SW 1271 (cell line): ENCODE results near the gene TMA16.
"Not testable (repeated sequence)": the region's sequence is repeated elsewhere in the genome, so short reads cannot be mapped to it uniquely, and the experiment has no call there.

ENCODE experiments used
- DNase-seq, 2 experiments: peaks; one replicate each; lab custom pipeline; 2025; lab: John Stamatoyannopoulos, UW

TMA16 gene

DNA sequence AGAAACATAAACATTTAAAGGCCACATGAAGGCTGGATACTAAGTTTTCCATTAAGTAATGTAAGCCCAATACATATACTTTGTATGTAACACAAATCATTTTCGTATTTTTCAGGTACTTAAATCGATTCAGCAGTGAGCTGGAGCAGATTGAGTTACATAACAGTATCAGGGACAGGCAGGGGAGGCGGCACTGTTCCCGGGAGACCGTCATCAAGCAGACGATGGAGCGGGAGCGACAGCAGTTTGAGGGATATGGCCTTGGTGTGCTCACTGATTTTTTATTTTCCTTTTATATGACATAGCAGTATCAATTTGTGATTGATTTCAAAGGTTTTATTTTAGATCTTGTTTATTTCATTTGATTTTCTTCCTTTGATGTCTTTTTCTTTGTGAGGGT is 20.7 kb downstream of the TMA16 start:
- DNase-seq = no peak

DNA sequence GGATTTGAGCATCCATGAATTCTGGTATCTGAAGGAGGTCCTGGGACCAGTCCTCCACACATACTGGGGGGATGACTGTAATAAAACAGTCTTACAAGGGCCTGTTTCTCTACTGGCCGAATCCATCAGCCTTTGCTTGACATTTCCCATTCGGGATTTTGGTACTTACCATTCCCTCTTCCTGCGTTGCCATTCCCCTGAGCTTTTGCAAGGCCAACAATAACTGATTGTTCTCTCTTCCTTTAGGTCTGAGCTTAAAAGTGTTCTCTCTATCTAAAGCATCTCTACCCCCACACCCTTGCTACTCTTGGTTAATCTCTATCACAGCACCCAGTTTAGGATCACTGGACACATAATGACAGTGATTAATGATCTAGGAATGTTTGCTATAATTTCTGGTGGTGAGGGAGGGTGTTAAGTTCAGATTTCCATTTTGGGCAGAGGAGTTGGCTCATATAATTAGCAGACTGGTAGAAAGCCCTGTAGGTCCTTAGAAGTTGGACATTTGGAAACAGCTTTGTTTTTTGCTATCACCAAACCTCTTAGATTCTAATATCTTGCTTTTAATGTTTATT is 29.4 kb downstream of the TMA16 start:
- no peak for DNase-seq

DNA sequence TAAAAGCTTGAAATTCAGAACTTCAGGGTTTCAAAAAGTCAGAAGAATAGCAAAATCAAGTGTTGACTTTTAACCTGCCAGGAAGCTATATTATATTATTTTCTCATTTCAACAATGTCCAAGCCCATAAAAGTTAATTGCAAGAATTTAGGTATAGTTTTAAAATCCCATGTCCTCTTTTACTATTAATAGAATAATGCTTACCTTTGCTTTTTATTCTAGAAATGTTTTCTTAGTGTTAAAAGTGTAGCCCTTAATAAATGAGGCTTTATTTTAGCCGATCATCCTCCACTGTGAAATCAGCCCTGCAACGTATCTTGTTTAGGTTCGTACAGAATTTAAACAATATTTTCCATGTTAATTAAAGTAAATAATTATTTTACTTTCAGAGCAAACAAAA is 31.5 kb downstream of the TMA16 start:
- DNase-seq = no peak

DNA sequence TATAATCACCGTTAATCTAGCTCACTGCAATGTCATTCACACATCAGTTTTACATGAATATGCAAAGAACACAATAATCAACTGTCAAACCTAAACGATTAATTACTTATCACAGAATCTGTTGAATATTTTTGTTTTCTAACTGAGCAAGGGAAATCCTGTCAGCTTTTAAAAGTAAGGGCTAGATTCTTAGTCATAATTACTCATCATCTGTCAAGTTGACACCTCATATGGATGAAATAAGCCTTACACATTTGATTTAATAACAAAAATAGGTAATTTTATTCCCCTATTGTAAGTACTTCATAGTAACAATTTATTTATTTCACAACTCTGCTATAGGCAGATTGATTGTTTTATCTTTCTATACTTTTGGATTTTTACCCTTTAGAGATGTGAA is 32.7 kb downstream of the TMA16 start:
- DNase-seq = no peak

GRCh38 chr4:163528653-163529052 is 34.2 kb downstream of the TMA16 start:
- no peak for DNase-seq

DNA sequence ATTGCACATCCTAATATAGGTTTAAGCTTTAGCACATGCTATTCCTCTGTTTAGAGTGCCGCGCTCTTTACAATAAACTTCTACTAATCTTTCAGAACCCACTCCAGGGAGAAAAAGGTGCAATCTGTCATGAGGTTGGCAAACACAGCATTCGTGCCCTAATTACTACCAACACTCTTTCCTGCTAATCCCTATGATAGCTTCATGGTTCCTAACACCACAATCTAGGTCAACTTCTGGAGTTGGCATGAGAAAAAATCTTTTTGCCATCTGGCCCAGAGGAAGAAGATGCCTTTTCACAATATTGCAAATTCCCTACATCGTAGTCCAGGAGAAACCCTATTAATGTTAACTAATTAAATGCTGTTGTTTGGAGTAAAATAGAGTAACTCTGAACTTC is 39.6 kb downstream of the TMA16 start:
- no peak for DNase-seq

GRCh38 chr4:163535657-163536056 is 41.2 kb downstream of the TMA16 start:
- no peak for DNase-seq

DNA sequence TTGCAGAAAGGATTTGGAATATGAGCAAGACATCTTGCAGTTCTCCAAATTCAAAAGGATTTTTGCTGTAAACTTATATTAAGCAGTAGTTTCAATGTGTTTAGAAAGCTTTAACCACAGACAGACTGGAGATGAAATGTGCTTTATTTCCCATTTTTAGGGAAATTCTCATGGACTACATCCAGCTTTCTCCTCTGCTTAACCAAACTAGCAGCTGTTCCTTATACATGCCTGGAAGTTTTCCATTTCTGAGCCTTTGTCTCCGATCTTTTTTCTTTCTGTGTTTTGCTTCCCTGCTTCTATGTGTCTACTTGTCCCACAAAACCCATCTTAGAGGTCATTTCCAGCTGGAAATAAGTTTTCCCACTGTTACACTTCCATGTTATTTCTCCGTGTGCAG is 41.6 kb downstream of the TMA16 start:
- no peak for DNase-seq

DNA sequence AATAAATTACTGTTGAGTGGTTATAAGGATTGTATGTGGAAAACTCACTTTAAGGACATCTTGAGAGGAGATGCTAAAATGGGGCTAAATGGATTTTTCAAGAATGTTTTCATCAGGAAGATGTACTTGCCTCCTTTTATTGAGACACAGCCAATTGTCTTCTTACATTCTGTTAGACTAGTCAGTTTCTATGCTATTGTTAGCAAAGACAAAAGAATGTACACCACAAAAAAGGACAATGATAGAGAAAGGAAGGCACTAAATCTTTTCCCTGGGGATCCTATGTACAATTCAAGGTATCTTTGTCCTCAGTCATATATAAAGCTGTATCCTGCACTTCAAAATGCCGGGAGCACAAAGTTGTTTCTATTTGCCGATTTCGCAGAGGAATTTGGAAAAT is 42.6 kb downstream of the TMA16 start:
- no peak for DNase-seq

DNA sequence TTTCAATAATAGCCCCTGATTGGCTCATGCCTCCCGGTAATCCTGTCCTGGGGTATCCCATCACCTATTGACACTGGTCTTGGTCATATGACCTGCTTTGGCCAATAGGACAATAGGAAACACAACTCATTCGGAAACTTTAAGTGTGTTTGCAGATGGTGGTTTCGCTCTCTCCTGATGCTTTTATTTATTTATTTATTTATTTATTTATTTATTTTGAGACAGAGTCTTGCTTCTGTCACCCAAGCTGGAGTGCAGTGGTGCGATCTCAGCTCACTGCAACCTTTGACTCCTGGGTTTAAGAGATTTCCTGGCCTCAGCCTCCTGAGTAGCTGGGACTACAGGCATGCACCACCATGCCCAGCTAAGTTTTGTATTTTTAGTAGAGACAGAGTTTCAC is 44.3 kb downstream of the TMA16 start:
- not testable (repeated sequence) for DNase-seq

DNA sequence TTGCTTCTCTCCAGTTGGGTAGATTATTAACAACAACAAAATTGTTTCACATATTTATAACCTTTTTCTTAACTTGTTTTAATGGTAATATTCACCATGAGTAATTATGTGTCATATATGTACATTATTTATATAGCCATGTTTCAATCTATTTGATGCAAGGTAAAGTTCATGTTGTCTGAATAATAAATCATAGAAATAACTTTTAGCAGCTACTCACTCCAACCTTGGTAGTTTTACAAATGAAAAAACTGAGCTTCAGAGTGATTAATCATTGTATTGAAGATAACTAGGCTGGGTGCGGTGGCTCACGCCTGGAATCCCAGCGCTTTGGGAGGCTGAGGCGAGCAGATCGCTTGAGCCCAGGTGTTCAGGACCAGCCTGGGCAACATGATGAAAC is 46.0 kb downstream of the TMA16 start:
- no peak for DNase-seq

GRCh38 chr4:163540977-163541376 is 46.5 kb downstream of the TMA16 start:
- no peak for DNase-seq

DNA sequence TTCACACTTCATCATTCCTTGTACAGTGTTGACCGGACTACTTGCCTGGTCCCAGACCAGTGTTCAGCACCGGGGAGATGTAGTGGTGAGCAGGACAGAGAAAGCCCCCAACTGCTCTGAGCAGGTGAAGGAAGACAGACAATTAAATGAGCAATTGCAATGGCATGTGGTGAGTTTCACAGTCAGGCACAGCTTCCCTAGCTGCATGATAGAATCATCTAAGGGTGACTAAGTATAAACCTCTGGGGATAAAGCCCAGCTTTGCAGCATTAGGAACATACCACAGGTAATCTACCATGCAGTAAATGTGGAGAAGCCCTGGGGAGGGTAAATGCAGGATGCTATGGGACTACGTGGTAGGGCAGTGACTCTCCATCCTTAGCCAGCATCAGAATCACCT is 47.8 kb downstream of the TMA16 start:
- peak in 1 of 2 experiments; percentile 5 for DNase-seq

- DNase-seq = peak; percentile 0 to 15
Observed at GRCh38 chr4:163544407-163545038, 50.0 kb downstream of the TMA16 start.

- DNase-seq = peak; percentile 8 to 27
Observed at GRCh38 chr4:163548481-163549243, 54.2 kb downstream of the TMA16 start.

DNA sequence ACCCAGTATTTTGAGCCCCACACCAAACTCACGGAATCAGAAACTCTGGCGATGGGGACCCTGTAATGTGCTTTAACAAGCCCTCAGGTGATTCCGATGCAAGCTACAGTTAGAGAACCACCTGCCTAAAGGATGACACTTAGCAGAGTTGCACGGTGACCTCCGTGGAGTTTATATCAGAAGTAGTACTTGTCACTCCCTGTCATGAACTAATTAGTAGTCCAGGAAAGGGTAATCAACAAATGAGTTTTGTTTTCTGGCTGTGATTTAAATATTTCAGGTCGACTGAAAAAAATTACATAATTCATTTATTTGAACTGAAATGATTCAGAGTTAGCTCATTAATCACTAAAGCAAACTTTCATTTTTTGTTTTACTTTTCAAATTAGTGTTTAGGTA is 56.4 kb downstream of the TMA16 start:
- DNase-seq = no peak

DNA sequence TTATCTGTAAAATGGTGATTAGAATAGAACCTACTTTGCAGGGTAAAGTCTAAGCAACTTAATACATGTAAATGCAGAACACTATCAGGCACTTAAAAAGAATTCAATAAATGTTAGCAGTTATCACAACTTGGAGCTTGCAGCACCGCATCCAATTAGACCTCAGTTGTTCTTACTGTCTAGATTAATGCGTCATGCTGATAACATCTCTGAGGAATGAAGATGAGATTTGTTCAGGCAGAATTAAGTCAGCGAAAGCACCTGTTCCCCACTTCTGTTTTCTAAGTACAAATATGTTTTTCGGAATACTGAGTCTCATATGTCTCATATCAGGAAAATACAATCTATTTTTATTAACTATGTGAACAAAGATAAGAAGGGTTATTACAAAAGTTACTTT is 58.7 kb downstream of the TMA16 start:
- DNase-seq = no peak

- DNase-seq = peak in 1 of 2 experiments; percentile 10
Observed at GRCh38 chr4:163554870-163555465, 60.5 kb downstream of the TMA16 start.

DNA sequence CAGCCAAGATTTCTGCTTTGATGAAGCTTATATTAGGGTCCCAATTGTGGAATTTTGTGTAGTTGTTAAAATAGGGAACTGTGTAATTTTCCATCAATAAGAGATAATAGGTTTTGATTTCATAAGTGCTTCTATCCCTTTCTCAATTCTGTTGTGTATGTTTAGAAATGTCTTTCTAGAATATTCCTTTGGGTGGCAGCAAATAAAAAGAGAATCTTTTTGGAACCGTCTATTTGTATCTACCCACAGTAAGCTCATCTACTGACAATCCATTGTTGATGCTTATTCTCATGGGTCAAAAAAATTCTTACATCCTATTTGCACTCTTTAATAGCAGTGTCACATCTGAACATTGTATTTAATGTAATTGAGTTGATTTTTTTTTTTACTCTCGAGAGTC is 61.7 kb downstream of the TMA16 start:
- DNase-seq = peak in 1 of 2 experiments; percentile 1

DNA sequence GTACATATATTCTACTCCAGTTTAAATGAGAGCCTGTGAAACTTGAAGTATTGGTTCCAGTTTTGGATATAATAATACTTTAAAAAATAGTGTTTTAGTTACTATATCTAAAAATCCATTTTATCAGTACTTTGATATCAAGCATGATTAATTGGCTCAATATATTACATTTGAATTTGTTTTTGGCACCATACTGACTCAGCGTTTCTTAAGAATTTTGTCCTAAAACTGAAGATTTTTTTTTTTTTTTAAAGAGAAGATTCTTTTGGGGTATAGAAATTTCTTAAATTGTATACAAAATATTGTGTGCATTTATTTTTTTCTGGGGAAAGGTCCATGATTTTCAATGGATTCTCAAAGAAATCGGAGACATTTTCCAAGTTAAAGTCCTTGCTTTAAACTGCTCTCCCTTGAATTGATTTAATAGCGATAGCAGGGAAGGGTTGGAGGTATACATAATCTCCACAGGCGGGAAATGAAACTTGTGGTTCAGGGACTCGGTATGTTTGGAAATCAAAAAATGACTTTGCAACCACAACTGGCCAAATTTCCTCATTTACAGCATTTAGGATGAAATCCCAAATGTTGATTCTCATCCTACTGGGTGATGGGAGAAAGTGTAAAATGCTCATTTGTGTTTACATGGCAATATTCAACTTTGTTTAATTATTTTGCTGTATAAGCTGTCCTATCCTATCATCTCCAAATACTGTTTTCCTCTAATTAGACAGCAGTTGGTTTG is 62.3 kb downstream of the TMA16 start:
- no peak for DNase-seq

DNA sequence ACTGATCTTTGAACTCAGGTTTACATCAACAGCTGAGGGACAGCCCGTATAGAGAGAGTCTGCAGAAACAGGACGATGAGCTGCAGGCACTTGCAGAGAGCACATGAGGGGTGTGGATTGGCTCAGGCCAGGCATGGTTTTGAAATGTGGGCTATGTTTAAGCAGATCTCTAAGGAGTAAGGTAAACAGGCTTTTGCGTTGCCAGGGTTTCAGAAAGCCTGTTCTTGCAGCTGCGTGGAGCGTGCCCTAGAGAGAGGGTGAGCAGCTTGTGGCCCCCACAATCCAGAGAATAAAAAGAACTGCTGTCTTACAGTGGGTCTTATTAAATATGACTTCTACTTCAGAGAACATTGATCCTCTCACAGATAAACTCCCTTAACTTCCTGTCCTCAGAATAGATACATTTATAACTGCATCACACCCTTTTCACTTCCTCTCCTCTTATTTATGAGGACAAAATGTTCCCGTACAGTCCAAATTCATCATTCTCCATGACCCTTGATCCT is 64.1 kb downstream of the TMA16 start:
- no peak for DNase-seq

- DNase-seq = no peak
Observed at GRCh38 chr4:163562496-163562895, 68.0 kb downstream of the TMA16 start.
